ENCODE measurements around the gene UBE2H. TPM values are rescaled to one million over a fixed set of nuclear protein-coding genes. Genes with fewer than 3 reads are reported as not detected.

Gene UBE2H
- total RNA-seq, 1 donor from 2014 or later: 194 TPM

DNA sequence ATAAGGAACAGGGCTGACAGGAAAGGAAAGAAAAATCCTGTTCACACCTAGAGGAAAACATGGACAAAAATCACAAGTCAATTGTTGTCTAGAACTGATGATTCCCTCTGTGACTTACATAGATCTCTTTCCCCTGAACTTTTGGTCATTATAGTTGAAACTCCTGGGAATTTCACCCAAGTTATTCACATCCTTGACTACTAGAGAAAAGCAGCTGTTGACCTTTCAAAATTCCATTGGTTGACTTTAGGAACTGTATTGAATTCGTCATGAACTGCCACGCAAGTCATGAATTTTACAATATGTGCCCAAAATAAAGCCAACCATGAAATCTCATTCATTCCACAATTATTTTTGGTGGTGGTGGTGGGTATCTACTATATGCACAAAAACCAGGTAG is 104.3 kb downstream of the UBE2H start:
- Histone ChIP-seq H4K20me1 (ENCODE audit: insufficient read depth, low read length) (peaks cover 11% of the 10 kb centered on the region), H3K9ac (ENCODE audit: low read length) (peak overlapping the region; percentile 43), H3K79me2 (ENCODE audit: insufficient read depth, low read length) (peaks cover 49% of the 10 kb centered on the region), H3K27ac (ENCODE audit: low read depth, low read length) (peak overlapping the region; percentile 50), H3K27me3 (ENCODE audit: insufficient read depth, low read length) (no peaks in the 10 kb centered on the region), H3K9me3 (ENCODE audit: insufficient read depth, low read depth, low read length) (no peaks in the 10 kb centered on the region), H3K4me1 (ENCODE audit: insufficient read depth, low read length) (peaks cover 44% of the 10 kb centered on the region), H2AFZ (ENCODE audit: low read depth, low read length) (no peak overlapping the region), H3K4me2 (ENCODE audit: low read length) (peak overlapping the region; percentile 53), H3K4me3 (ENCODE audit: insufficient read depth, low read depth, low read length) (no peak overlapping the region), H3K36me3 (ENCODE audit: insufficient read depth, low read length) (no peaks in the 10 kb centered on the region)
- H3K4me3 Mint-ChIP-seq (ENCODE audit: unreplicated experiment): no peak overlapping the region
- TF ChIP-seq, protein P1, sequence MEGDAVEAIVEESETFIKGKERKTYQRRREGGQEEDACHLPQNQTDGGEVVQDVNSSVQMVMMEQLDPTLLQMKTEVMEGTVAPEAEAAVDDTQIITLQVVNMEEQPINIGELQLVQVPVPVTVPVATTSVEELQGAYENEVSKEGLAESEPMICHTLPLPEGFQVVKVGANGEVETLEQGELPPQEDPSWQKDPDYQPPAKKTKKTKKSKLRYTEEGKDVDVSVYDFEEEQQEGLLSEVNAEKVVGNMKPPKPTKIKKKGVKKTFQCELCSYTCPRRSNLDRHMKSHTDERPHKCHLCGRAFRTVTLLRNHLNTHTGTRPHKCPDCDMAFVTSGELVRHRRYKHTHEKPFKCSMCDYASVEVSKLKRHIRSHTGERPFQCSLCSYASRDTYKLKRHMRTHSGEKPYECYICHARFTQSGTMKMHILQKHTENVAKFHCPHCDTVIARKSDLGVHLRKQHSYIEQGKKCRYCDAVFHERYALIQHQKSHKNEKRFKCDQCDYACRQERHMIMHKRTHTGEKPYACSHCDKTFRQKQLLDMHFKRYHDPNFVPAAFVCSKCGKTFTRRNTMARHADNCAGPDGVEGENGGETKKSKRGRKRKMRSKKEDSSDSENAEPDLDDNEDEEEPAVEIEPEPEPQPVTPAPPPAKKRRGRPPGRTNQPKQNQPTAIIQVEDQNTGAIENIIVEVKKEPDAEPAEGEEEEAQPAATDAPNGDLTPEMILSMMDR (IDR thresholded peaks at IDR 0.05; ENCODE audit: insufficient read depth, low read depth, low read length): no peak
- TF ChIP-seq EZH2 (IDR thresholded peaks at IDR 0.05; ENCODE audit: insufficient read depth, low read length): no peak
- H3K4me1 Mint-ChIP-seq (ENCODE audit: low read depth, unreplicated experiment): peaks cover 48% of the 10 kb centered on the region
- peaks cover 6% of the 10 kb centered on the region for H3K36me3 Mint-ChIP-seq (ENCODE audit: low read depth, unreplicated experiment)
- FAIRE-seq (no peak), DNase-seq (ENCODE audit: low read depth) (no peak)
- H3K9me3 Mint-ChIP-seq (ENCODE audit: unreplicated experiment): no peaks in the 10 kb centered on the region
- no peak overlapping the region for H3K27ac Mint-ChIP-seq (ENCODE audit: unreplicated experiment)
- no peaks in the 10 kb centered on the region for H3K27me3 Mint-ChIP-seq (ENCODE audit: low read depth, unreplicated experiment)

DNA sequence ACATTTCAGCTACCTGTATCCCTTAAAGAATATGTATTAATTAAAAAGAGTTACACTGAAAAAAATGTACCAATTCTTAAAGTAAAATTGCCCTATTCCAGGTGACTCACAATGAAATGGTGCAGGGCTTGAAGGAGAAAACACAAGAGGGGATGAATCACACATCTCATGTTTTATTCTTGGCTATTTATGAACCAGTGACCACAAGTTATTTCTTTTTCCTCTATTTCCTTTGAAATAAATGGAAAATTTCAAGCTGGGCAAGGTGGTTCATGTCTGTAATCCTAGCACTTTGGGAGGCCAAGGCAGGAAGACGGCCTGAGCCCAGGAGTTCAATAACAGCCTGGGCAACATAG is 106.8 kb downstream of the UBE2H start:
- no peaks in the 10 kb centered on the region for H3K27me3 ChIP-seq (ENCODE audit: insufficient read depth, low read length)
- peak overlapping the region; percentile 88 for H3K27ac ChIP-seq (ENCODE audit: low read depth, low read length)
- peaks cover 48% of the 10 kb centered on the region for H3K79me2 ChIP-seq (ENCODE audit: insufficient read depth, low read length)
- no peak for TF ChIP-seq EZH2 (IDR thresholded peaks at IDR 0.05; ENCODE audit: insufficient read depth, low read length)
- TF ChIP-seq, protein P1 (IDR thresholded peaks at IDR 0.05; ENCODE audit: insufficient read depth, low read depth, low read length): no peak
- peaks cover 46% of the 10 kb centered on the region for H3K4me1 ChIP-seq (ENCODE audit: insufficient read depth, low read length)
- H3K4me3 ChIP-seq (ENCODE audit: insufficient read depth, low read depth, low read length): no peak overlapping the region
- H3K9ac ChIP-seq (ENCODE audit: low read length): peak overlapping the region; percentile 67
- Mint-ChIP-seq H3K9me3 (ENCODE audit: unreplicated experiment) (no peaks in the 10 kb centered on the region), H3K4me1 (ENCODE audit: low read depth, unreplicated experiment) (peaks cover 47% of the 10 kb centered on the region), H3K4me3 (ENCODE audit: unreplicated experiment) (no peak overlapping the region), H3K27ac (ENCODE audit: unreplicated experiment) (peak overlapping the region; percentile 49), H3K36me3 (ENCODE audit: low read depth, unreplicated experiment) (peaks cover 6% of the 10 kb centered on the region), H3K27me3 (ENCODE audit: low read depth, unreplicated experiment) (no peaks in the 10 kb centered on the region)
- DNase-seq (ENCODE audit: low read depth) (peak; percentile 92), FAIRE-seq (no peak)
- no peaks in the 10 kb centered on the region for H3K36me3 ChIP-seq (ENCODE audit: insufficient read depth, low read length)
- H3K9me3 ChIP-seq (ENCODE audit: insufficient read depth, low read depth, low read length): no peaks in the 10 kb centered on the region
- H4K20me1 ChIP-seq (ENCODE audit: insufficient read depth, low read length): peaks cover 12% of the 10 kb centered on the region
- no peak overlapping the region for H2AFZ ChIP-seq (ENCODE audit: low read depth, low read length)
- peak overlapping the region; percentile 73 for H3K4me2 ChIP-seq (ENCODE audit: low read length)

- peak overlapping the region; percentile 3 for H3K4me3 ChIP-seq (ENCODE audit: insufficient read depth, low read depth, low read length)
- no peaks in the 10 kb centered on the region for H3K36me3 ChIP-seq (ENCODE audit: insufficient read depth, low read length)
- DNase-seq (ENCODE audit: low read depth) (peak; percentile 86), FAIRE-seq (peak; percentile 76)
- H3K4me1 ChIP-seq (ENCODE audit: insufficient read depth, low read length): peaks cover 52% of the 10 kb centered on the region
- Mint-ChIP-seq H3K4me3 (ENCODE audit: unreplicated experiment) (peak overlapping the region; percentile 10), H3K36me3 (ENCODE audit: low read depth, unreplicated experiment) (peaks cover 6% of the 10 kb centered on the region), H3K27me3 (ENCODE audit: low read depth, unreplicated experiment) (no peaks in the 10 kb centered on the region), H3K27ac (ENCODE audit: unreplicated experiment) (peak overlapping the region; percentile 49), H3K4me1 (ENCODE audit: low read depth, unreplicated experiment) (peaks cover 53% of the 10 kb centered on the region), H3K9me3 (ENCODE audit: unreplicated experiment) (no peaks in the 10 kb centered on the region)
- no peaks in the 10 kb centered on the region for H3K27me3 ChIP-seq (ENCODE audit: insufficient read depth, low read length)
- peak overlapping the region; percentile 67 for H3K9ac ChIP-seq (ENCODE audit: low read length)
- H3K4me2 ChIP-seq (ENCODE audit: low read length): peak overlapping the region; percentile 73
- H4K20me1 ChIP-seq (ENCODE audit: insufficient read depth, low read length): peaks cover 18% of the 10 kb centered on the region
- H2AFZ ChIP-seq (ENCODE audit: low read depth, low read length): no peak overlapping the region
- H3K9me3 ChIP-seq (ENCODE audit: insufficient read depth, low read depth, low read length): no peaks in the 10 kb centered on the region
- no peak for TF ChIP-seq EZH2 (IDR thresholded peaks at IDR 0.05; ENCODE audit: insufficient read depth, low read length)
- TF ChIP-seq, protein P1 (IDR thresholded peaks at IDR 0.05; ENCODE audit: insufficient read depth, low read depth, low read length): no peak
- H3K79me2 ChIP-seq (ENCODE audit: insufficient read depth, low read length): peaks cover 44% of the 10 kb centered on the region
- peak overlapping the region; percentile 88 for H3K27ac ChIP-seq (ENCODE audit: low read depth, low read length)
Measured at GRCh38 chr7:129845178-129845971, 107.4 kb downstream of the UBE2H start.
